ENCODE measurements around the gene NSUN5.
"Not testable (repeated sequence)": the region's sequence is repeated elsewhere in the genome, so short reads cannot be mapped to it uniquely, and the experiment has no call there.

The NSUN5 gene

DNA sequence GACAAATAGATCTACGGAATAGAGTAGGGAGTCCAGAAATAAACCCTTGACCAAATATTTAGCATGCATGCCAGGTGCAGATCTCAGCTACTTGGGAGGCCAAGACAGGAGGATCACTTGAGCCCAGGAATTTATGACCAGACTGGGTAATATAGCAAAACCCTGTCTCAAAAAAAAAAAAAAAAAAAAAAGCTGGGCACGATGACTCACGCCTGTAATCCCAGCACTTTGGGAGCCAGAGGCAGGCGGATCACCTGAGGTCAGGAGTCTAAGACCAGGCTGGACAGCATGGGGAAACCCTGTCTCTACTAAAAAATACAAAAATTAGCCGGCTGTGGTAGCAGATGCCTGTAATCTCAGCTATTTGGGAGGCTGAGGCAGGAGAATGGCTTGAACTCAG lies 31.4 kb downstream of the NSUN5 start:
- not testable (repeated sequence) for DNase-seq (ENCODE audit: low read depth)

DNA sequence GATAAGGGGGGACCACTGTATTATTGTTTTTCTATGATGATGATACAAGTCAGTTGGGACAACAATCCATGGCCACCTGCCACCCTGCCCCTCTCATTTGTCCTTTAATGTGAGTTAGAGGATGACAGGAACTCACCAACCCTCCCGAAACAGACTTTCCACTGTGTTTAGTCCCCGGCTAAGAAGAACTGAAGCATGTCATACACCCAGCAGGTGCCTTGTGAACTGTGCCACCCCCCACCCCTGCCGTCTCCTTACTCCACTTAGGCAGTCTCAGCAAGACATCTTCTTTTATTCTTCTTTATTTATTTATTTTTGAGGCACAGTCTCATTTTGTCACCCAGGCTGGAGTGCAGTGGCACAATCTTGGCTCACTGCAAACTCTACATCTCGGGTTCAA lies 40.8 kb downstream of the NSUN5 start:
- not testable (repeated sequence) for DNase-seq (ENCODE audit: low read depth)

DNA sequence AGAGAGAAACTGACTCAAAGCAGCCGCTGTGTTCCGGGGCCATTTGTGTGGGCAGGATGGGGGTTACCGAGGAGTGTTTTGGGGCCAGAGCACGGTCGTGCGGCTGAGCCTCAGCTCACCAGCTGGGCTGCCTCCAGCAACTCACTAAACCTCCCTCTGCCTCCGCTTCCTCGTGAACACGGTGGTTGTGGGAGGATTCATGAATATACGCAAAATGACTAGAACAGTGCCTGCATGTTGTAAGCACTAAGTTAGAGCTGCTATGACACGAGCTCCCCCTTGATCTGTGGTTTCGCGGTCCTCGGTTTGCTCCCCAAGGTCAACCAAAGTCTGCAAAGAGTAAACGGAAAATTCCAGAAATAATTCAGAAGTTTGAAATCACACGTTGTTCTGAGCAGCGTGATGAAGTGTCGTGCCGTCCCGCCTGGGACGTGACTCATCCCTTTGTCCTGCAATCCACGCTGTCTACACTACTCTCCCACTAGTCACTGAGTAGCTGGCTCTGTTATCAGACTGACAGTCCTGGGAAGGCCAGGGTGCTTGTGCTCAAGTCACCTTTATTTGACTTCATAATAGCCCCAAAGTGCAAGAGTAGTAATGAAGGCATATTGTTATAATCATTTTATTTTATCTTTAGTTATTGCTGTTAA lies 41.8 kb downstream of the NSUN5 start:
- not testable (repeated sequence) for DNase-seq (ENCODE audit: low read depth)

DNA sequence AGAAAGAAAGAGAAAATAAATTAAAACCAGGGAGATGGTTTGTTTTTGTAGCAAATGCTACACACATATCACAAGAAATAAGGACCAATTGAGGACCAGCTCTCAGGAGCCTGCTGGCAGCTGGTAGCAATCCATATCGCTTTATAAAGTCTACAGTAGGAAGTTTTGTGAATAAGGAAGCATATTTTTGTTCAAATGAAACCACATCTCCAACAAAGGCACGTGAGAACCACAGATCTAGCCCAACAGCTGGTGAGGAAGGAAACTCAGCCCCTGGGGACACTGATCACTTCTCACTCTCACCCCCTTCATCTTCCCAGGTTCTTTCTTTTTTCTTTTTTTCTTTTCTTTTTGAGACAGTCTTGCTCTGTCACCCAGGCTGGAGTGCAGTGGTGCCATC lies 46.2 kb downstream of the NSUN5 start:
- not testable (repeated sequence) for DNase-seq (ENCODE audit: low read depth)
